GM19193 (cell line): Measurements from ENCODE around the gene CERS6.

ENCODE experiments used
- POLR2A ChIP-seq: IDR thresholded peaks from 4 replicates; pipeline ENCODE4 v1.6.1; 2011; ENCODE audit not compliant: insufficient read depth, insufficient read length; ENCODE audit errors: extremely low read depth

CERS6 gene

DNA sequence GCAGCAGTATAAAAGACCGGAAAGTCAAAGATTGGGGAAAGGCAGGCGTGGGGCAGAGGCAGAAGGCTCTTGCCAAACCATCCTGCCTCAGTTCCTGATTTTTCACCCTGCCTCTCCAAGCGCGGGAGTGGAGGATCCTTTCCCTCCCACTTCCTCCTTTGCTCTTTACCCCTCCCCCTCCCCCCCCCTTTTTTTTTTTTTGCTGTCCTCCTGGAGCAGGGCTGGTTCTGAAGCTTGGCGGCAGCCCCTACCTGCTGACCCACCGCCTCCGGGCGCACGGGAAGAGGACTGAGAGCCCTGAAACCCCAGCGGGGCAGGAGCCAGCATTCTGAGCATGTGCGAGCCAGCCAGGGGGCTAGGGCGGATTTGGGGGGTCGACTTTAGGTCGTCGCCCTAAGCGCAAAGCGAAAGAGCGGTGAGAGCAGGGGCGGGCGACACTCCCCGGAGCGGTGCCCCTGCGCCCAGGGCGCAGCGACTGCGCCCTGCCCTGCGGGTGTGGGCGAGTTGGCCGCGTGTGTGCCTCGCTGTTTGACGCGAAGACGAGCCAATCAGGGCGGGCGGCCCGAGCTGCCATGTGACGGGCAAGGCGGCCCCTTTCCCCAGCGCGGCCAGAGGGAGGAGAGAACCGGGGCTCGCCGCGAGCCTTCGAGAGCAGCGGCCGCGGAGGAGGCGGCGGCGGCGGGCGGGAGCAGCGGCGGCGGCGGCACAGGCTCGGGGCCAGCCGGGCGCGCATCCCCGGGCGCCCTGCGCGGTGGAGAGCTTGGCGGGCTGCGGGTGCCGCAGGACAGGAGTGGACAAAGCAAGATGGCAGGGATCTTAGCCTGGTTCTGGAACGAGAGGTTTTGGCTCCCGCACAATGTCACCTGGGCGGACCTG lies at the start of gene CERS6:
CERS6 (plus strand) TSS at position 628 of the 876 bp plus-strand sequence; CDS start at position 805, 177 bp downstream.
- peak; percentile 79 for TF ChIP-seq POLR2A

- no peak for TF ChIP-seq POLR2A
Observed at GRCh38 chr2:168416555-168416954, 39.5 kb upstream of the CERS6 start.

DNA sequence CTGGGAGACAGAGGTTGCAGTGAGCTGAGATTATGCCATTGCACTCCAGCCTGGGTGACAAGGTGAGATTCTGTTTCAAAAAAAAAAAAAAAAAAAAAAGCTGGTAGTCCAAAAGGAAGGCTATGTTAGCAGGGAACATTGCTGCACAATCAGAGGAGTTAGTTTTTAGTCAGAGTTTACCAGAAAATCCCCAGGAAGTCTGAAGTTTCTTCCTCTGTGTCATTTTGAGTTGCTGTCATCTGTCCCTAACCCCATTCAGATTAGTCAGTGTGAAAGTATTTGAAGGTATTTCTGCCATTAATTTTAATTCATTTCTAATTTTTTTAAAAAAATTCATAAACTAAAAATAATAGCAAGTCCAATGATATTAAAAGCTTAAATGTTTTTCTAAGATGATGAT lies 33.5 kb upstream of the CERS6 start:
- no peak for TF ChIP-seq POLR2A

GRCh38 chr2:168424112-168424951 lies 31.7 kb upstream of the CERS6 start:
- TF ChIP-seq POLR2A: no peak

GRCh38 chr2:168424971-168425370 lies 31.1 kb upstream of the CERS6 start:
- no peak for TF ChIP-seq POLR2A

GRCh38 chr2:168426861-168427260 lies 29.2 kb upstream of the CERS6 start:
- no peak for TF ChIP-seq POLR2A

GRCh38 chr2:168427451-168427850 lies 28.6 kb upstream of the CERS6 start:
- TF ChIP-seq POLR2A: no peak

GRCh38 chr2:168428431-168428830 lies 27.6 kb upstream of the CERS6 start:
- no peak for TF ChIP-seq POLR2A

DNA sequence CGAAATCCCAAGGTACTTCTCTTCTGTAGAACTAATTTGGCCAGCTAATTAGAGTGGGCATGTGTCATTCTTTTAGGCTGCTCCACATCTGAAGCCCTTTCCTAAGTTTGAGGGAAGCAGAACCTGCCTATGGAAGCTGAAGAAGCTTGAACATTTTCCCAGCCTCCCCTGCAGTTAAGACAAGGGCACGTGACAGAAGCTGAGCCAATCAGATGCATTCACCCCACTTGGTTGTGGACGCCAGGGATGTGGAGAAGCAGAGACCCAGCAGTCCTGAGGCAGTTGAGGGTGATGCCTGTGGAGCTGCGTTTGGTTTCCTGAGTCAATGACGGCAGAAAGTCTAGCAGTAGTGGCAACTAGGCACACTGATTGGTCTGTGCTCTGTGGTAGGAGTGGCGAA lies 26.1 kb upstream of the CERS6 start:
- TF ChIP-seq POLR2A: no peak

GRCh38 chr2:168430431-168430830 lies 25.6 kb upstream of the CERS6 start:
- no peak for TF ChIP-seq POLR2A

DNA sequence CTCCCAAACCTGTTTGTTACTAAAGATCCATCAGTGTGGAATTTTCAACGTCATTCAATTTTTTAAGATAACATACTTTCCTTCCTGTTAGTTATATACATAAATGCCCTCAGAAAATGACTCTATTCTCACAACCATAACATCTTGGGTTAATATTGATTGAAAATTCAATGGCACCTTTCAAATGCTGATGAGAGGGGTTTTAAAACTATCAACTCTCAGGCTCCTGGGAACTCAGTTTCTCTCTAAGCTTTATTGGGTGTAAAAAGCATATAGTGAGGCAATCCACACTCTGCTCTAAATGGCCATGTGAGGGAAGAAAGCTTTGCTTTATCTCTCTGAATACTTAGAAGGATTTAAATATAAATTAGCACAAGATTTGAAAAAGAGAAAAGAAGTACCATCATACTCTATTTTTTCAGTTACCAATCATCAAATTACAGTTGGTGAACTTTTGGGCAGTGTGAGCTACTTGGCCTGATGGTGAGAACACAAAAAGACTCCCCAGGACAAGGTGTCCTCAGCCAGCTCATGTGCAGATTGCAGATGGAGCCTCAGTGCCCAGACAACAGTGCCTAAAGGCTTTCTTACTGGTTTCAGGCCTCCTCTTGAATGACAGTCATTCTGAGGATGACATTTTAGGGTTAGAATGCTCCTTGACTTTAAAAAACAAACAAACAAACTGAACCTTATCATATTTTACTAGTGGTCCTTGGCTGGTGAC lies 24.6 kb upstream of the CERS6 start:
- TF ChIP-seq POLR2A: no peak

DNA sequence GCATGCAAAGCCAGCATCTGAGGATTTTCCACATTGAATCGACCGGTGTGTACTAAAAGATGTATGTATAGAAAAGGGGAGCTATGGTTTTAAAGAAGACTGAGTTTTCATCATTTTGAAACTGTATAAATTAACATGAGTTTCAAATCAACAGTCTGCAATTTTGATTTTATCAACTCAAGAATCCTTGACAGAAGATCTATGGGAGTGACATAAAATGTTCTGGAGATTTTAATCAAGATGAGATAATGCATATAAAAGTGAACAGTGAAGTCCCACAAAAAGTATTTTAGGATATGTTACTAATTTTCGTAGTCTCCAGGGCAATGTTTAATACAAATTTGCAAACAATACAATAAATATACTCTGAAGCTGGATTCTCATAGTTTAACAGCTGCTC lies 24.0 kb upstream of the CERS6 start:
- no peak for TF ChIP-seq POLR2A

DNA sequence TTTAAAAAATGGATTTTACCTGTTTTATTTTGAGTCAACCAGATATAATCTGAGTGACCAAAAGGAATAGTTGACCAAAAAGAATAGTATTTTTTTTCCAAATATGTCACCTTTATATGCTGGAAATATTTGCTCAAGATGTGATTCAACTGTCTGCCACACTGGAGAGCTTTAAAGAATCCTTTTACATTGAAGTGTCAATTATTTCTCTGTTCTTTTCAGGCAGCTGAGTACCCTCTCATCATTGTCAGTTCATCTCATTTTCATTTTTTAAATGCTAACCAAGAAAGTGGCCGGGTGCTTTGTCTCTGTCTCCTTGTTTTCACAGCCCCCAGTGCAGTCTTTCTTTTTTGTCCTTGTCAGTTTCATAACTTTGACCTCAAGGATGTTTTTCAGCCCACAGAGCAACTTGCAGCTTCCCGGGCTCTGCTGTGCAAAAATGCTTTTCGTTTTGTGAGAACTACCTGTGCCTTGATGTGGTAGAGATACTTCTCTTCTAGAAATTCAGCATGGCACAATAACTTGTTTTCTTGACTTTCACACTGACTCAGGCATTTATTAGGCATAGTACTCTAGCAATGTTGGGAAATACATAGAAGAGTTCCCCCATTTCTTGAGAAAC lies 23.4 kb upstream of the CERS6 start:
- no peak for TF ChIP-seq POLR2A

DNA sequence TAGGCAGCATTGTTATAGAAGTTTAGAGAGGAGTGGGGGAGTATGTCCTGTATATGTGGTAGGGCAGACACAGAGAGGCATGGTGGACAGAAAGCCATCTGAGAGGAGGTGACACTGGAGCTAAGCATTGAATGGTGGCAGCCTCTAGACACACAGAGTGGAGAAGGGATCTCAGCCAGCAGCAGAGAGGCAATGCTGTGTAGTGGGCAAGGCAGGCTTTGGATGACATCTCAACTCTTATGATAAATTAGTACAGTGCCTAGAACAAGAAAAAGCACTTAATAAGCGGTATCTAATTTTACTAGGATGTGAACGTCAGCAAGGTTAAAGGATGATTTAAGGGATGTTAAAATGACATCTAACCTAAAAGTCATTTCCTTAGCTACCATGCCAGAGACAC lies 22.5 kb upstream of the CERS6 start:
- TF ChIP-seq POLR2A: no peak

DNA sequence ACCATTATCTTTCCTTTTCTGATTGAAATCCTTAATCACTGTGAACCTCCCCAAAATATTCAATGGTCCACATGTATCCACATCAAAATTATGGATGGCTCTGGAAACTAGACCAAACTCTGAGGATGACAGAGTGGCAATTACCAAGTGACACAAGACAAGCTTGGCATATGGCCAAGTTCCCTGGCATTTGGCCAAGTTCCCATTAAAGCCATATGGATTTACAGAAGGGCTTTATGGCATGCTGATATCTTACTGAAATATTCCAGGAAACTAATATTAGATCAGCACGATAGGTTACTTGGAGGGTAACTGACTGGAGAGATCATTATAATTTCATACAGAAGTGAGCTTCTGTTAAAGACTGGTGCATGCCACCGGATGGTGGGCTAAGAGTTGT lies 21.9 kb upstream of the CERS6 start:
- no peak for TF ChIP-seq POLR2A
